K562 (cell line): ENCODE measurements around the gene SAMD3. TPM values are rescaled to one million over a fixed set of nuclear protein-coding genes. Genes with fewer than 3 reads are reported as not detected.

Source experiments
- ATAC-seq: fragments of 200-7000 bp; cut with Tn5 transposase; 3 replicates; pipeline ENCODE4 v1.9.1; 2020; ENCODE audit warnings: moderate library complexity
- BruUV-seq: library from RNA; stranded (reverse); fragments of 400-500 nt; replicated peaks from 2 replicates; lab custom pipeline; 2021; lab: Mats Ljungman, UMichigan
- CTCF ChIA-PET: fragments of 300-600 bp; formaldehyde crosslinking; extraction: SDS; loops from one replicate; lab custom pipeline; 2021; ENCODE audit warnings: low intra/inter-chr PET ratio; lab: Yijun Ruan, JAX
- POLR2A ChIA-PET: fragments of 300-600, 350-650 bp; sonication (Branson Sonifier 250); formaldehyde crosslinking; extraction: SDS; loops from one replicate; lab custom pipeline; 2021; ENCODE audit warnings: antibody characterized with exemption, inconsistent platforms; lab: Yijun Ruan, JAX
- DNase-seq, 4 experiments: peaks; one replicate each; pipeline versions ENCODE4 v3.0.0 to v3.0.0-alpha.2; 2011 to 2018; ENCODE audit warnings: low spot score in 3 of 4, mixed read lengths in 3 of 4; ENCODE audit errors: extremely low read depth in 1 of 4
- FAIRE-seq: peaks from 2 replicates; lab custom pipeline; 2011; peaks lifted over from hg19 to GRCh38; lab: Jason Lieb, UNC
- H2AFZ ChIP-seq: 2 replicates; pipeline ENCODE4 v1.6.0; 2011; ENCODE audit warnings: low read depth, low read length, control low read depth, inconsistent platforms
- H3K27ac ChIP-seq: fragments of 200-600 bp; 3 replicates; pipeline ENCODE4 v1.8.0; 2011; ENCODE audit warnings: low read depth, mild to moderate bottlenecking, control low read depth, inconsistent platforms, low read length, moderate library complexity, mixed read lengths; ENCODE audit errors: extremely low read depth
- H3K27me3 ChIP-seq, 2 experiments: fragments of 300-600 bp in 1 of 2; 2 replicates in 1 of 2; 3 replicates in 1 of 2; pipeline versions ENCODE4 v1.6.0 to v1.8.0; 2011; ENCODE audit warnings: inconsistent platforms in 2 of 2, low read length in 2 of 2, mild to moderate bottlenecking in 1 of 2, mixed read lengths in 1 of 2, moderate library complexity in 1 of 2; ENCODE audit not compliant: control insufficient read depth in 2 of 2, insufficient read depth in 2 of 2
- H3K36me3 ChIP-seq: fragments of 300-600 bp; 3 replicates; pipeline ENCODE4 v1.8.0; 2011; ENCODE audit warnings: mild to moderate bottlenecking, low read length, inconsistent platforms; ENCODE audit not compliant: control insufficient read depth, insufficient read depth
- H3K4me1 ChIP-seq, 2 experiments: fragments of 200-600 bp in 1 of 2; replicated peaks in 1 of 2; 2 replicates in 1 of 2; 3 replicates in 1 of 2; pipeline versions ENCODE4 v1.5.1 to v1.8.0; 2011; ENCODE audit warnings: inconsistent platforms in 2 of 2, low read length in 2 of 2, mild to moderate bottlenecking in 1 of 2, mixed read lengths in 1 of 2, moderate library complexity in 1 of 2; ENCODE audit not compliant: control insufficient read depth in 2 of 2, insufficient read depth in 2 of 2
- H3K4me2 ChIP-seq: 2 replicates; pipeline ENCODE4 v1.6.1; 2011; ENCODE audit warnings: low read length, control low read depth, inconsistent platforms, mixed read lengths; ENCODE audit not compliant: insufficient read depth
- H3K4me3 ChIP-seq: fragments of 200-600 bp; sonication (generic), shearing (Covaris generic); 2 replicates; pipeline ENCODE4 v1.5.1; 2016; ENCODE audit warnings: control low read depth, inconsistent platforms
- H3K79me2 ChIP-seq: fragments of 200-600 bp; 3 replicates; pipeline ENCODE4 v1.8.0; 2011; ENCODE audit warnings: low read length, inconsistent platforms; ENCODE audit not compliant: control insufficient read depth, insufficient read depth
- H3K9ac ChIP-seq, 2 experiments: 2 replicates each; pipeline versions ENCODE4 v1.6.0 to v1.6.1; 2011; ENCODE audit warnings: low read depth in 2 of 2, low read length in 2 of 2, control low read depth in 1 of 2, inconsistent platforms in 1 of 2, mild to moderate bottlenecking in 1 of 2, mixed read lengths in 1 of 2; ENCODE audit not compliant: insufficient read depth in 1 of 2
- H3K9me1 ChIP-seq: one replicate; pipeline ENCODE4 v1.6.0; 2011; ENCODE audit warnings: inconsistent platforms, mild to moderate bottlenecking, low read length, moderate library complexity; ENCODE audit not compliant: control insufficient read depth, insufficient read depth
- H3K9me3 ChIP-seq: replicated peaks from 2 replicates; pipeline ENCODE4 v1.5.1; 2011; ENCODE audit warnings: low read depth, low read length, inconsistent platforms; ENCODE audit not compliant: control insufficient read depth, insufficient read depth
- H4K20me1 ChIP-seq: replicated peaks from 2 replicates; pipeline ENCODE4 v1.6.1; 2011; ENCODE audit warnings: low read length, inconsistent platforms, mixed read lengths; ENCODE audit not compliant: control insufficient read depth, insufficient read depth
- BRF1 ChIP-seq: IDR thresholded peaks from 3 replicates; pipeline ENCODE4 v1.6.1; 2011; ENCODE audit warnings: borderline replicate concordance, mild to moderate bottlenecking; ENCODE audit not compliant: insufficient read length; ENCODE audit errors: extremely low read depth
- CSDE1 ChIP-seq, 2 experiments: fragments of 450-650 bp; IDR thresholded peaks; 2 replicates each; pipeline ENCODE4 v1.6.1; 2016; ENCODE audit warnings: mild to moderate bottlenecking in 1 of 2
- DLX4 ChIP-seq: fragments of 250-450 bp; sonication (Bioruptor Pico); IDR thresholded peaks from 2 replicates; pipeline ENCODE4 v1.6.1; 2021; ENCODE audit warnings: mild to moderate bottlenecking
- FOXM1 ChIP-seq, 2 experiments: fragments of 450-650 bp in 1 of 2; sonication (generic) in 1 of 2; formaldehyde crosslinking in 1 of 2; IDR thresholded peaks; 2 replicates each; pipeline versions ENCODE4 v1.6.1 to v1.9.0; 2017 to 2022; ENCODE audit warnings: low read depth in 2 of 2, mild to moderate bottlenecking in 2 of 2, missing genetic modification reagents in 1 of 2, moderate library complexity in 1 of 2
- GABPA ChIP-seq: fragments of 200-800 bp; sonication (Bioruptor generic); conservative IDR thresholded peaks from 2 replicates; pipeline ENCODE4 v1.6.1; 2016; ENCODE audit warnings: low read depth, missing genetic modification characterization, missing compliant biosample characterization
- IRF9 ChIP-seq: fragments of 450-650 bp; IDR thresholded peaks from 2 replicates; pipeline ENCODE4 v1.6.1; 2016; ENCODE audit warnings: missing biosample characterization, missing genetic modification characterization
- KLF16 ChIP-seq: IDR thresholded peaks from 2 replicates; pipeline ENCODE4 v1.6.1; 2016; ENCODE audit warnings: antibody characterized with exemption
- MAFF ChIP-seq: IDR thresholded peaks from 2 replicates; pipeline ENCODE4 v1.6.1; 2012; ENCODE audit warnings: low read length, improper control_type of control experiment
- MCM2 ChIP-seq: fragments of 450-650 bp; IDR thresholded peaks from 2 replicates; pipeline ENCODE4 v1.6.1; 2017; ENCODE audit warnings: low read depth, mild to moderate bottlenecking
- POLR2AphosphoS2 ChIP-seq: IDR thresholded peaks from 2 replicates; pipeline ENCODE4 v1.6.1; 2012; ENCODE audit warnings: low read length, improper control_type of control experiment
- THAP7 ChIP-seq: fragments of 250-450 bp; sonication (Bioruptor Pico); IDR thresholded peaks from 2 replicates; pipeline ENCODE4 v1.5.0; 2021
- TSC22D4 ChIP-seq: fragments of 450-650 bp; IDR thresholded peaks from 2 replicates; pipeline ENCODE4 v1.6.1; 2016; ENCODE audit warnings: missing genetic modification characterization, missing biosample characterization, control low read depth
- ZFPM2 ChIP-seq: fragments of 250-450 bp; sonication (Bioruptor Pico); IDR thresholded peaks from 2 replicates; pipeline ENCODE4 v1.5.1; 2022; ENCODE audit warnings: mild to moderate bottlenecking
- ZNF143 ChIP-seq: sonication (generic); formaldehyde crosslinking; IDR thresholded peaks from 2 replicates; pipeline ENCODE4 v1.9.0; 2022; ENCODE audit warnings: mild to moderate bottlenecking, missing genetic modification reagents
- ZNF23 ChIP-seq: fragments of 250-450 bp; sonication (Bioruptor Pico); IDR thresholded peaks from 2 replicates; pipeline ENCODE4 v1.4.0; 2020; ENCODE audit warnings: mild to moderate bottlenecking
- ZNF780A ChIP-seq: fragments of 250-450 bp; sonication (Bioruptor Pico); IDR thresholded peaks from 2 replicates; pipeline ENCODE4 v1.5.0; 2021; ENCODE audit warnings: mild to moderate bottlenecking
- WGBS: fragments of 100-300 bp; shearing (Covaris generic); methylation state at CpG from one replicate; pipeline ENCODE4 v1.1.6; 2016; ENCODE audit warnings: low coverage, mixed read lengths; ENCODE audit not compliant: insufficient coverage; ENCODE audit errors: missing lambda C conversion rate; 5-methylcytosine and 5-hydroxymethylcytosine counted together
- in situ Hi-C: fragments of 300-500 bp; cut with MboI; formaldehyde crosslinking; loops from 4 replicates; pipeline ENCODE4 v1.15.0; 2018; ENCODE audit warnings: inconsistent platforms, mixed read lengths
- intact Hi-C: fragments of 100-400 bp; cut with micrococcal nuclease; formaldehyde crosslinking; loops from 2 replicates; pipeline ENCODE4 v1.14.2; 2022
- polyA plus RNA-seq, 8 experiments: library from polyadenylated mRNA; depleted of rRNA in 4 of 8; stranded (reverse) in 5 of 8; unstranded in 3 of 8; fragments of >200 nt; fragmentation: Nextera tagmentation in 2 of 8; fragmentation: Illumina TruSeq in 1 of 8; extraction: Ambion mirVana in 2 of 8; extraction: Trizol in 1 of 8; gene quantifications; 2 replicates each; pipeline versions ENCODE4 v1.2.1 to v1.2.3, GENCODE V29; 2011 to 2014; ENCODE audit warnings: inconsistent platforms in 1 of 8, missing spikeins in 1 of 8
- total RNA-seq, 7 experiments: library from RNA; depleted of rRNA in 6 of 7; stranded (reverse); fragments of >200 nt in 6 of 7; fragmentation: Illumina TruSeq in 2 of 7; extraction: Trizol in 2 of 7; gene quantifications; 2 replicates each; pipeline versions ENCODE4 v1.2.1 to v1.2.3, GENCODE V29; 2011 to 2021; ENCODE audit warnings: low replicate concordance in 1 of 7
- TF ChIP-seq, protein P1 (sequence below): sonication (generic); formaldehyde crosslinking; IDR thresholded peaks from 2 replicates; pipeline ENCODE4 v1.8.0; 2022; ENCODE audit warnings: missing genetic modification reagents, mild to moderate bottlenecking, borderline replicate concordance
- TF ChIP-seq, protein P2 (sequence below): fragments of 250-450 bp; sonication (Bioruptor Pico); IDR thresholded peaks from 2 replicates; pipeline ENCODE4 v1.4.0; 2020
- TF ChIP-seq, protein P3 (sequence below), 2 experiments: fragments of 450-650 bp; conservative IDR thresholded peaks; 2 replicates each; pipeline ENCODE4 v1.6.1; 2017; ENCODE audit warnings: mild to moderate bottlenecking in 2 of 2, moderate library complexity in 2 of 2

The SAMD3 gene
- total and polyA plus RNA-seq, 9 of the 15 experiments (the other 6 are each of a cell fraction or from before 2014, with no cell fraction given): 0.03 to 0.21 (median 0.18) TPM; not detected in 5

DNA sequence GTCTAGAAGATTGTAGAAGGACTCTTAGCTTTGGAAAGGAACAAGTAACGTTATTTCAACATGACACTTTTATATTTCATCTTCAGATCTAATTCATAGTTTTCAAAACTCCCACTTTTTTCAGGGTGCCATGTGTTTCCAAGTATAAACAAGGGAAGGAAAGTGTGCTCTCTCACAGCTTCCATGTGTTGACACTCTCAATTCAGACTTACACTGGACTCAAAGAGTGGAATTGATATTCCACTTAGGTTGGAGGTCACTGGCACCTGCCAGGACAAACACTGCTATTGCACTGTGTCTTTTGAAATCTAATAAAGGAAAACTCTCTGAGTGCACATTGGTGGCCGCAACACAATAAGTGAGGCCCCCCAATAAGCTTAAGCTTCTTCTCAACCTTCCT, 22.5 kb upstream of the SAMD3 start:
- Histone ChIP-seq H3K79me2 (no peaks in the 10 kb centered on the region), H3K9me3 (no peaks in the 10 kb centered on the region), H3K4me3 (no peak overlapping the region), H3K27ac (no peak overlapping the region), H3K9ac (no peak overlapping the region), H3K27me3 (peaks cover 0 to 4% of the 10 kb centered on the region in 2 experiments; a peak in 1 of 5 replicates), H3K9me1 (no peaks in the 10 kb centered on the region), H2AFZ (no peak overlapping the region), H4K20me1 (no peaks in the 10 kb centered on the region), H3K4me2 (no peak overlapping the region), H3K4me1 (no peaks in the 10 kb centered on the region), H3K36me3 (no peaks in the 10 kb centered on the region)
- DNase-seq (no peak), FAIRE-seq (no peak), ATAC-seq (no peak)
- 0% methylated on average over 2 of the region's 2 CpGs for WGBS
- intact Hi-C loops: no loop called here
- ChIA-PET CTCF (no interaction called here), POLR2A (interaction anchor here (1.1 kb wide), 1 partner anchor 8 kb away, joined by 3 read pairs; no protein-coding TSS in a partner anchor)
- BruUV-seq: no TSS peak
- in situ Hi-C loops: no loop called here
- TF ChIP-seq POLR2AphosphoS2: no peak
- no peak for TF ChIP-seq DLX4 (CRISPR knock-in tag)
- no peak for TF ChIP-seq FOXM1 (IDR thresholded peaks at IDR 0.05; ENCODE audit: low read depth)
- TF ChIP-seq FOXM1 (CRISPR knock-in tag; IDR thresholded peaks at IDR 0.05; ENCODE audit: low read depth): no peak
- TF ChIP-seq CSDE1 (IDR thresholded peaks at IDR 0.05): no peak
- TF ChIP-seq MAFF: no peak
- no peak for TF ChIP-seq GABPA (tag)
- no peak for TF ChIP-seq TSC22D4 (tag)
- TF ChIP-seq IRF9 (tag): no peak
- no peak for TF ChIP-seq THAP7 (CRISPR knock-in tag)
- no peak for TF ChIP-seq KLF16
- no peak for TF ChIP-seq ZNF780A (CRISPR knock-in tag)
- TF ChIP-seq MCM2: no peak
- no peak for TF ChIP-seq BRF1
- TF ChIP-seq, protein P1, sequence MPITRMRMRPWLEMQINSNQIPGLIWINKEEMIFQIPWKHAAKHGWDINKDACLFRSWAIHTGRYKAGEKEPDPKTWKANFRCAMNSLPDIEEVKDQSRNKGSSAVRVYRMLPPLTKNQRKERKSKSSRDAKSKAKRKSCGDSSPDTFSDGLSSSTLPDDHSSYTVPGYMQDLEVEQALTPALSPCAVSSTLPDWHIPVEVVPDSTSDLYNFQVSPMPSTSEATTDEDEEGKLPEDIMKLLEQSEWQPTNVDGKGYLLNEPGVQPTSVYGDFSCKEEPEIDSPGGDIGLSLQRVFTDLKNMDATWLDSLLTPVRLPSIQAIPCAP: no peak
- TF ChIP-seq, protein P2, sequence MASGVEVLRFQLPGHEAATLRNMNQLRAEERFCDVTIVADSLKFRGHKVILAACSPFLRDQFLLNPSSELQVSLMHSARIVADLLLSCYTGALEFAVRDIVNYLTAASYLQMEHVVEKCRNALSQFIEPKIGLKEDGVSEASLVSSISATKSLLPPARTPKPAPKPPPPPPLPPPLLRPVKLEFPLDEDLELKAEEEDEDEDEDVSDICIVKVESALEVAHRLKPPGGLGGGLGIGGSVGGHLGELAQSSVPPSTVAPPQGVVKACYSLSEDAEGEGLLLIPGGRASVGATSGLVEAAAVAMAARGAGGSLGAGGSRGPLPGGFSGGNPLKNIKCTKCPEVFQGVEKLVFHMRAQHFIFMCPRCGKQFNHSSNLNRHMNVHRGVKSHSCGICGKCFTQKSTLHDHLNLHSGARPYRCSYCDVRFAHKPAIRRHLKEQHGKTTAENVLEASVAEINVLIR (CRISPR knock-in tag): no peak
- no peak for TF ChIP-seq ZNF23
- no peak for TF ChIP-seq ZFPM2 (CRISPR knock-in tag)
- TF ChIP-seq, protein P3, sequence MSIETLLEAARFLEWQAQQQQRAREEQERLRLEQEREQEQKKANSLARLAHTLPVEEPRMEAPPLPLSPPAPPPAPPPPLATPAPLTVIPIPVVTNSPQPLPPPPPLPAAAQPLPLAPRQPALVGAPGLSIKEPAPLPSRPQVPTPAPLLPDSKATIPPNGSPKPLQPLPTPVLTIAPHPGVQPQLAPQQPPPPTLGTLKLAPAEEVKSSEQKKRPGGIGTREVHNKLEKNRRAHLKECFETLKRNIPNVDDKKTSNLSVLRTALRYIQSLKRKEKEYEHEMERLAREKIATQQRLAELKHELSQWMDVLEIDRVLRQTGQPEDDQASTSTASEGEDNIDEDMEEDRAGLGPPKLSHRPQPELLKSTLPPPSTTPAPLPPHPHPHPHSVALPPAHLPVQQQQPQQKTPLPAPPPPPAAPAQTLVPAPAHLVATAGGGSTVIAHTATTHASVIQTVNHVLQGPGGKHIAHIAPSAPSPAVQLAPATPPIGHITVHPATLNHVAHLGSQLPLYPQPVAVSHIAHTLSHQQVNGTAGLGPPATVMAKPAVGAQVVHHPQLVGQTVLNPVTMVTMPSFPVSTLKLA (conservative IDR thresholded peaks at IDR 0.05): no peak
- TF ChIP-seq ZNF143 (CRISPR knock-in tag): no peak
